HL-60 (cell line): ENCODE results near the gene ICOS.

ENCODE experiments used
- DNase-seq, 2 experiments: peaks; one replicate each; pipeline ENCODE4 v3.0.0-alpha.2; 2010 to 2020; ENCODE audit warnings: low read depth in 1 of 2, low spot score in 1 of 2
- H3K27ac ChIP-seq: fragments of 250-450 bp; sonication (Bioruptor Pico); replicated peaks from 2 replicates; pipeline ENCODE4 v1.5.1; 2020; ENCODE audit warnings: mild to moderate bottlenecking, moderate library complexity
- H3K27me3 ChIP-seq: fragments of 250-450 bp; sonication (Bioruptor Pico); 2 replicates; pipeline ENCODE4 v1.5.1; 2021; ENCODE audit warnings: mild to moderate bottlenecking, moderate library complexity; ENCODE audit not compliant: insufficient read depth, poor library complexity, severe bottlenecking
- H3K4me3 ChIP-seq: replicated peaks from 2 replicates; pipeline ENCODE4 v1.5.1; 2011; ENCODE audit warnings: mild to moderate bottlenecking, control low read depth, low read length; ENCODE audit not compliant: insufficient read depth
- GABPA ChIP-seq: IDR thresholded peaks from 2 replicates; pipeline ENCODE4 v1.6.1; 2012; ENCODE audit warnings: low read depth
- POLR2AphosphoS5 ChIP-seq: IDR thresholded peaks from 2 replicates; pipeline ENCODE4 v1.6.1; 2012; ENCODE audit warnings: low read depth
- REST ChIP-seq: IDR thresholded peaks from 2 replicates; pipeline ENCODE4 v1.6.1; 2012; ENCODE audit warnings: low read depth; ENCODE audit not compliant: insufficient replicate concordance
- SPI1 ChIP-seq: IDR thresholded peaks from 2 replicates; pipeline ENCODE4 v1.6.1; 2012; ENCODE audit warnings: low read depth, mild to moderate bottlenecking, borderline replicate concordance
- TF ChIP-seq, protein P1 (sequence below): IDR thresholded peaks from one replicate; pipeline ENCODE4 v1.5.1; 2011; ENCODE audit warnings: low read length, control low read depth, inconsistent platforms; ENCODE audit not compliant: insufficient read depth

ICOS gene

GRCh38 chr2:203889944-203890343, 46.6 kb upstream of the ICOS start:
- DNase-seq, result no peak
- H3K4me3 ChIP-seq, result no peak overlapping the region
- H3K27me3 ChIP-seq, result no peaks in the 10 kb centered on the region
- no peak overlapping the region for H3K27ac ChIP-seq
- TF ChIP-seq REST (no peak), POLR2AphosphoS5 (no peak), SPI1 (no peak), GABPA (no peak)
- TF ChIP-seq, protein P1, sequence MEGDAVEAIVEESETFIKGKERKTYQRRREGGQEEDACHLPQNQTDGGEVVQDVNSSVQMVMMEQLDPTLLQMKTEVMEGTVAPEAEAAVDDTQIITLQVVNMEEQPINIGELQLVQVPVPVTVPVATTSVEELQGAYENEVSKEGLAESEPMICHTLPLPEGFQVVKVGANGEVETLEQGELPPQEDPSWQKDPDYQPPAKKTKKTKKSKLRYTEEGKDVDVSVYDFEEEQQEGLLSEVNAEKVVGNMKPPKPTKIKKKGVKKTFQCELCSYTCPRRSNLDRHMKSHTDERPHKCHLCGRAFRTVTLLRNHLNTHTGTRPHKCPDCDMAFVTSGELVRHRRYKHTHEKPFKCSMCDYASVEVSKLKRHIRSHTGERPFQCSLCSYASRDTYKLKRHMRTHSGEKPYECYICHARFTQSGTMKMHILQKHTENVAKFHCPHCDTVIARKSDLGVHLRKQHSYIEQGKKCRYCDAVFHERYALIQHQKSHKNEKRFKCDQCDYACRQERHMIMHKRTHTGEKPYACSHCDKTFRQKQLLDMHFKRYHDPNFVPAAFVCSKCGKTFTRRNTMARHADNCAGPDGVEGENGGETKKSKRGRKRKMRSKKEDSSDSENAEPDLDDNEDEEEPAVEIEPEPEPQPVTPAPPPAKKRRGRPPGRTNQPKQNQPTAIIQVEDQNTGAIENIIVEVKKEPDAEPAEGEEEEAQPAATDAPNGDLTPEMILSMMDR, result no peak

DNA sequence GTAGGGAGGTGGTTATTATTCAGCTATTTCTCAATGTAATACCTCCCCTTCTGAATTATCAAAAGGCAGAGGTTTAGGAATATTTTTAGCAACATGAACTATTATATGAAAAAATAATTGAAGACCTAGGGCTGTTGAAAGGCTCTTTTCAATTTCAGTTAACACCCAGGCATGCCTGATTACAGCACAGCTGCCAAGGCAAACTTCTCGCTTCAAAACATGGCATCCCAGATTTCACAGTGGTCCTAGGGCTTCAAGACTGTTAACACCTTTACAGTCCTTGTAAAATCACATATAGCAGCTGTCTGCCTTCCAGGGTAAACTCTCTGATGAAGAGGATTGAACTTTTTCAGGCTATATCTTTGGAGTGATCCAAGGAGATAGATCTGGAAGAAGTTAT, 45.8 kb upstream of the ICOS start:
- H3K27ac ChIP-seq, result no peak overlapping the region
- no peaks in the 10 kb centered on the region for H3K27me3 ChIP-seq
- no peak for DNase-seq
- no peak overlapping the region for H3K4me3 ChIP-seq
- TF ChIP-seq GABPA, result no peak
- TF ChIP-seq, protein P1, result no peak
- TF ChIP-seq REST, result no peak
- no peak for TF ChIP-seq POLR2AphosphoS5
- TF ChIP-seq SPI1, result no peak

DNA sequence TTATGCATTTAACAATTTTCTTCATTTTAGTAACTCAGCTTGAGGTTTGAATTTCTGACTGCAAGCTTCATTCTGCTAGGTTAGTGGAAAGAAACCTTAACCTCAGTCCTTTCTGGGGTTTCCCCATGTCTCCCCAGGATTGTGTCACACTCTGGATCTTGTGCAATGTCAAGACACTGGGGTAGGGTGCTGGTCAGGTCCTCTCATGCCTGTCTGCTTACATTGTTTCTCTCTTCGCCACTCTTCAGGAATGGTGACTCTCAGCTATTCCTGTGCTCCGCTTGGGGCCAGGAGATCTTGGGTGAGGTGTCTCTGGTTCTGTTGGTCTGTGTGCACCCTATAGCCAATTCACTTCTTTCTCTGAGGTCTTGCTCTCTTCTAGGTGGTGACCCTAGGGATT, 45.1 kb upstream of the ICOS start:
- 0 out of 2 replicates have a peak, but pooled peaks have one; percentile 36 for TF ChIP-seq POLR2AphosphoS5
- TF ChIP-seq SPI1, result 0 out of 2 replicates have a peak, but pooled peaks have one; percentile 4
- TF ChIP-seq GABPA, result no peak
- TF ChIP-seq, protein P1, result no peak
- peak; percentile 15 for TF ChIP-seq REST
- no peaks in the 10 kb centered on the region for H3K27me3 ChIP-seq
- H3K4me3 ChIP-seq, result no peak overlapping the region
- H3K27ac ChIP-seq, result peak overlapping the region; percentile 39
- DNase-seq, result peak; percentile 76 to 87
